PFSK-1 (cell line): ENCODE results near the gene SPTB.

ENCODE experiments used
- FOXP2 ChIP-seq: optimal IDR thresholded peaks from 2 replicates; pipeline ENCODE3; 2011; ENCODE audit warnings: borderline replicate concordance, control low read depth, inconsistent platforms; ENCODE audit not compliant: insufficient read depth; ENCODE audit errors: extremely low read length, extremely low read depth
- POLR2AphosphoS5 ChIP-seq: IDR thresholded peaks from 2 replicates; pipeline ENCODE4 v1.6.1; 2012; ENCODE audit warnings: low read depth, mild to moderate bottlenecking, control low read depth, low read length, moderate library complexity
- SIN3A ChIP-seq: IDR thresholded peaks from 2 replicates; pipeline ENCODE4 v1.6.1; 2012; ENCODE audit warnings: mild to moderate bottlenecking, low read length, moderate library complexity, borderline replicate concordance; ENCODE audit not compliant: insufficient read depth
- TAF1 ChIP-seq: IDR thresholded peaks from 2 replicates; pipeline ENCODE4 v1.6.1; 2012; ENCODE audit warnings: low read length, control low read depth, borderline replicate concordance; ENCODE audit not compliant: insufficient read depth
- TF ChIP-seq, protein P1 (sequence below), 2 experiments: IDR thresholded peaks; 2 replicates each; pipeline versions ENCODE4 v1.6.1 to v1.8.0; 2011 to 2012; ENCODE audit warnings: low read depth in 2 of 2, low read length in 2 of 2, control low read depth in 1 of 2, inconsistent platforms in 1 of 2, mild to moderate bottlenecking in 1 of 2, moderate library complexity in 1 of 2; ENCODE audit not compliant: insufficient read depth in 1 of 2

DNA sequence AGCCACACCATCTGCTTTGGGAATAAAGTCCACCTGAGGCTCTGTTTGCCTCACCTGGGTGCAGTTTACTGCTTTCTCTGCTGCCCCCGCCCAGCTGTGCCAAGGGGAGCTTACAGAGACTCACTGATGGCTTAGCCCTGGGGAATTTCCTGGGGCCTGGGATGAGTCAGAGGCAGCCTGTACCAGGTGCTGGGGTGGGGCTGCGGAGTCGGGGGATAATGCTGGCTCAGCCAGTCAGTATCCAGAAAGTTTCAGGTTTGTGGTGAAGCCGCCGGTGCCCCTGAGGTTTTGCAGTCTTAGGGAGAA, 153.2 kb downstream of the SPTB start:
- TF ChIP-seq POLR2AphosphoS5 (no peak), SIN3A (no peak), TAF1 (no peak), FOXP2 (no peak)
- TF ChIP-seq, protein P1, sequence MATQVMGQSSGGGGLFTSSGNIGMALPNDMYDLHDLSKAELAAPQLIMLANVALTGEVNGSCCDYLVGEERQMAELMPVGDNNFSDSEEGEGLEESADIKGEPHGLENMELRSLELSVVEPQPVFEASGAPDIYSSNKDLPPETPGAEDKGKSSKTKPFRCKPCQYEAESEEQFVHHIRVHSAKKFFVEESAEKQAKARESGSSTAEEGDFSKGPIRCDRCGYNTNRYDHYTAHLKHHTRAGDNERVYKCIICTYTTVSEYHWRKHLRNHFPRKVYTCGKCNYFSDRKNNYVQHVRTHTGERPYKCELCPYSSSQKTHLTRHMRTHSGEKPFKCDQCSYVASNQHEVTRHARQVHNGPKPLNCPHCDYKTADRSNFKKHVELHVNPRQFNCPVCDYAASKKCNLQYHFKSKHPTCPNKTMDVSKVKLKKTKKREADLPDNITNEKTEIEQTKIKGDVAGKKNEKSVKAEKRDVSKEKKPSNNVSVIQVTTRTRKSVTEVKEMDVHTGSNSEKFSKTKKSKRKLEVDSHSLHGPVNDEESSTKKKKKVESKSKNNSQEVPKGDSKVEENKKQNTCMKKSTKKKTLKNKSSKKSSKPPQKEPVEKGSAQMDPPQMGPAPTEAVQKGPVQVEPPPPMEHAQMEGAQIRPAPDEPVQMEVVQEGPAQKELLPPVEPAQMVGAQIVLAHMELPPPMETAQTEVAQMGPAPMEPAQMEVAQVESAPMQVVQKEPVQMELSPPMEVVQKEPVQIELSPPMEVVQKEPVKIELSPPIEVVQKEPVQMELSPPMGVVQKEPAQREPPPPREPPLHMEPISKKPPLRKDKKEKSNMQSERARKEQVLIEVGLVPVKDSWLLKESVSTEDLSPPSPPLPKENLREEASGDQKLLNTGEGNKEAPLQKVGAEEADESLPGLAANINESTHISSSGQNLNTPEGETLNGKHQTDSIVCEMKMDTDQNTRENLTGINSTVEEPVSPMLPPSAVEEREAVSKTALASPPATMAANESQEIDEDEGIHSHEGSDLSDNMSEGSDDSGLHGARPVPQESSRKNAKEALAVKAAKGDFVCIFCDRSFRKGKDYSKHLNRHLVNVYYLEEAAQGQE (IDR thresholded peaks at IDR 0.05; ENCODE audit: insufficient read depth in 1 of 2, low read depth in 2 of 2, low read length in 2 of 2): no peak
